Sigmoid colon (tissue), 4 donors: ENCODE measurements around the gene SCAMP1.

Source experiments
- EP300 ChIP-seq, 4 donors: sonication (generic); formaldehyde crosslinking; IDR thresholded peaks; one replicate each; pipeline ENCODE4 v1.6.1; 2017; ENCODE audit warnings: antibody characterized with exemption in 4 of 4
- POLR2A ChIP-seq, 2 donors: fragments of 450-650 bp; IDR thresholded peaks; one replicate each; pipeline ENCODE4 v1.6.1; 2016; ENCODE audit warnings: antibody characterized with exemption in 2 of 2, mild to moderate bottlenecking in 2 of 2, moderate library complexity in 2 of 2
- POLR2AphosphoS5 ChIP-seq, 4 donors: sonication (generic); formaldehyde crosslinking; IDR thresholded peaks; one replicate each; pipeline ENCODE4 v1.6.1; 2017; ENCODE audit warnings: antibody characterized with exemption in 4 of 4
- TF ChIP-seq, protein P1 (sequence below), 4 experiments: fragments of 450-650 bp in 3 of 4; fragments of 200-600 bp in 1 of 4; IDR thresholded peaks; one replicate each; pipeline ENCODE4 v1.5.1; 2016 to 2019; ENCODE audit warnings: antibody characterized with exemption in 4 of 4, mild to moderate bottlenecking in 3 of 4, moderate library complexity in 2 of 4

- TF ChIP-seq, protein P1, sequence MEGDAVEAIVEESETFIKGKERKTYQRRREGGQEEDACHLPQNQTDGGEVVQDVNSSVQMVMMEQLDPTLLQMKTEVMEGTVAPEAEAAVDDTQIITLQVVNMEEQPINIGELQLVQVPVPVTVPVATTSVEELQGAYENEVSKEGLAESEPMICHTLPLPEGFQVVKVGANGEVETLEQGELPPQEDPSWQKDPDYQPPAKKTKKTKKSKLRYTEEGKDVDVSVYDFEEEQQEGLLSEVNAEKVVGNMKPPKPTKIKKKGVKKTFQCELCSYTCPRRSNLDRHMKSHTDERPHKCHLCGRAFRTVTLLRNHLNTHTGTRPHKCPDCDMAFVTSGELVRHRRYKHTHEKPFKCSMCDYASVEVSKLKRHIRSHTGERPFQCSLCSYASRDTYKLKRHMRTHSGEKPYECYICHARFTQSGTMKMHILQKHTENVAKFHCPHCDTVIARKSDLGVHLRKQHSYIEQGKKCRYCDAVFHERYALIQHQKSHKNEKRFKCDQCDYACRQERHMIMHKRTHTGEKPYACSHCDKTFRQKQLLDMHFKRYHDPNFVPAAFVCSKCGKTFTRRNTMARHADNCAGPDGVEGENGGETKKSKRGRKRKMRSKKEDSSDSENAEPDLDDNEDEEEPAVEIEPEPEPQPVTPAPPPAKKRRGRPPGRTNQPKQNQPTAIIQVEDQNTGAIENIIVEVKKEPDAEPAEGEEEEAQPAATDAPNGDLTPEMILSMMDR (IDR thresholded peaks at IDR 0.05): no peak
- no peak for TF ChIP-seq EP300 (IDR thresholded peaks at IDR 0.05)
- TF ChIP-seq POLR2A (IDR thresholded peaks at IDR 0.05): no peak
- no peak for TF ChIP-seq POLR2AphosphoS5 (IDR thresholded peaks at IDR 0.05)
Observed at GRCh38 chr5:78522476-78523260, 162.3 kb downstream of the SCAMP1 start.
